H4 (cell line): Measurements from ENCODE around the gene ESR1. TPM values are rescaled to one million over a fixed set of nuclear protein-coding genes. Genes with fewer than 3 reads are reported as not detected.
"Not testable (repeated sequence)": the region's sequence is repeated elsewhere in the genome, so short reads cannot be mapped to it uniquely, and the experiment has no call there.

ENCODE experiments used
- DNase-seq: peaks from one replicate; pipeline ENCODE4 v3.0.0-alpha.2; 2015; ENCODE audit warnings: low spot score
- total RNA-seq: library from RNA; depleted of rRNA; stranded (reverse); fragments of >200 nt; shearing (Covaris generic); gene quantifications from 2 replicates; pipeline ENCODE4 v1.2.3, GENCODE V29; 2014

The ESR1 gene
- total RNA-seq, 1 experiment from 2014 or later: not detected

DNA sequence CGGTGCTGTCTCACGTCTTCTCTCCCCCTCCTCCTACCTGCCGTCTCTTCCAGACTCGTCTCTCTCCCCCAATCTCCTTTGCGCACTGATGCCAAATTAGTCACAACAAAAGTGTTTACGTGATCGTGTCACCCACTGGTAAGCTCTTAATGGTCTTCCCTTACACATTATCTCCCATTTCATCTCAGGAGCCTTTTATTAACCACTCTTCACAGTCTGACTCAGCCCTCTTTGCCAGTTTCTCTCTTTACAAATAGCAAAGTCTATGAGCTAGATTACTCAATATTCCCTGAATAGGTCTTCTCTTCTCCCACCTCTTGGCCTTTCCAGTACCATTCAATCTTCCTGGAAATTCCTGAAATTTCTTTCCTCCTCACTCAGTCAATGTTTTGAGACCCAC lies 247.0 kb downstream of the ESR1 start:
- peak; percentile 31 for DNase-seq

DNA sequence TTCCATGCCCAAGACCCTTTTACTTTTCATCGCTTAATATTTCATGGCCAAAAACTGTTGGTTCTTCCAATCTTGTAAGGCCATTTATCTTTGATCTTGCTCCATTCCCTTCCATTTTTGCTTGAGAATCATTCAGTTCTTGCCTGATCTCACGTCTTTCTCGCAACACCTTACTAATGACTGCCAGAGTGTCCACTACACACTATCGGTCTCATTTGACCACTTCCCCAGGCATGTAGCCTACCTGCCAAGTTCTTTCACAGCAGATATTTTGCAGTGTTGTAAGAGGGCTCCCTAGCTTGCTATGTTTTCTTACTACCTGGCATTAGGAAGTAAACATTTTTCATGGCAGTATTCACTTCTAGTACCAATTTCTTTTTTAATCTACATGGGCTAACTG lies 248.0 kb downstream of the ESR1 start:
- no peak for DNase-seq

DNA sequence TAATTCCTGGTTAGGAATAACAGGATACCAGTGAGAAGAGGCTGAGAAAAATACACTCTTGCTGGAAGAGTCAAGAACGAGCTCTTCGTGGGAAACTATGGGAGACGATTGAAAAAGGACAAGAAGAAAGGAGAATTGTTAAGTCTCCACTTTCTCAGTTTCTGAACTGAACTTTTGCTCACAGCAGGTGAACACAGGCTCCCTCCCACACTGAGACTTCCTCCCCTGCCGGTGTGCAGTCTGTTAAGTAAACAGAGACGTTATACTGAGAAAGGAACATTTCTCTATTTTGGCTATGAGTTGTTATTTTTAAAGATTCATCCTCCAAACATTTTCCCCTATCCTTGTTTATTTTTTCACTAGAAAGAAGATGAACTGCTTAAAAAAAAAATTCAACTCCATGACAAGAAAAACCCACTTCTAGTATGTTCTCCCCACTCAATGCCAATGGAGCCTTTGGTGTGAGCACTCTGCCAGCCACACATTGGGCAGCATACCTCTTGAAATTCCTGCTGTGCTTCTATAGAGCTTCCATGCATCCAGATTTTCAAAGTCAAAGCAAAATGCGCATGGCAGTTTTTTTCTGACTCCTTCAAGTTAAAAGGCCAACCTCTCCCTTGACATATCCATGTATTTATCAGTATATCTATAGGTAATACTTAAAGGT lies 250.5 kb downstream of the ESR1 start:
- DNase-seq: no peak

GRCh38 chr6:152059909-152060308 lies 252.4 kb downstream of the ESR1 start:
- DNase-seq: no peak

- no peak for DNase-seq
Observed at GRCh38 chr6:152062476-152062875, 255.0 kb downstream of the ESR1 start.

GRCh38 chr6:152063170-152063921 lies 255.9 kb downstream of the ESR1 start:
- DNase-seq: no peak

- DNase-seq: no peak
Observed at GRCh38 chr6:152068622-152069261, 261.3 kb downstream of the ESR1 start.

- no peak for DNase-seq
Observed at GRCh38 chr6:152070556-152070955, 263.1 kb downstream of the ESR1 start.

DNA sequence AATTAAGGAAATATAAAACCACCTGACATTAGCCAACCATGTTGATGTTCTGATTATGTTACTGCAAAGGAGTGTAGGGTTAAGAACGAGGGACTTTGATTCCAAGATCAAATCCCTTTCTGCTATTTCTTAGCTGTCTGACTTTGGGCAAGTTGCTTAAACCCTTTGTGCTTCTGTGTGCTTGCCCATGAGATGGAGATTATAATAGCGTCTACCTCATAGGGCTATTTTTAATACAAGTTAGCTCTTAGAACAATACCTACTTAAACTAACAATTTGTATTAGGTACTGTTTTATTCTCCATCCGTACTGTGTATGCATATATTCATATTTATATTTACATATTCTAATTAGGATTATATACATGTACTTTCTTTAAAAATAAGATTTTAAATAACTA lies 263.8 kb downstream of the ESR1 start:
- DNase-seq: no peak

GRCh38 chr6:152071843-152072242 lies 264.4 kb downstream of the ESR1 start:
- DNase-seq: no peak

- DNase-seq: not testable (repeated sequence)
Observed at GRCh38 chr6:152076242-152076641, 268.8 kb downstream of the ESR1 start.

DNA sequence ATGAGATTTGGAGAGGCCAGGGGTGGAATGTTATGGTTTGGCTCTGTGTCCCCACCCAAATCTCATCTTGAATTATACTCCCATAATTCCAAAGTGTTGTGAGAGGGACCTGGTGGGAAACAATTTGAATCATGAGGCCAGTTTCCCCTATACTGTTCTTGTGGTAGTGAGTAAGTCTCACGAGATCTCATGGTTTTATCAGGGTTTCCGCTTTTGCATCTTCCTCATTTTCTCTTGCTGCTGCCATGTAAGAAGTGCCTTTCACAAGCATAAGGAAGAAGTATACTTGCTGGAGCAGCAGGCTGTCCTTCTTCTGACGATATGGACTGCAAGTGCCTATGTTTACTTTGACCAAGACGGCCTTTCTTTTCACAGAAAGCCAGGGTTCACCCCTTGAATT lies 270.5 kb downstream of the ESR1 start:
- no peak for DNase-seq

DNA sequence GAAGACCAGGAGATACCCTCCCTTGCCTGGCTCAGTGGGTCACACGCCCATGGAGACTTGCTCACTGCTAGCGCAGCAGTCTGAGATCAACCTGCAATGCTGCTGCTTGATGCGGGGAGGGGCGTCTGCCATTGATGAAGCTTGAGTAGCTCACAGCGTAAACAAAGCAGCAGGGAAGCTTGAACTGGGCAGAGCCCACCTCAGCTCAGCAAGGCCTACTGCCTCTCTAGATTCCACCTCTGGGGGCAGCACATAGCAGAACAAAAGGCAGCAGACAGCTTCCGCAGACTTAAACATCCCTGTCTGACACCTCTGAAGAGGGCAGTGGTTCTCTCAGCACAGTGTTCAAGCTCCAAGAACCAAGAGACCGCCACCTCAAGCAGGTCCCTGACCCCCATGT lies 271.3 kb downstream of the ESR1 start:
- DNase-seq: no peak

- DNase-seq: peak; percentile 19
Observed at GRCh38 chr6:152085451-152085921, 278.0 kb downstream of the ESR1 start.

DNA sequence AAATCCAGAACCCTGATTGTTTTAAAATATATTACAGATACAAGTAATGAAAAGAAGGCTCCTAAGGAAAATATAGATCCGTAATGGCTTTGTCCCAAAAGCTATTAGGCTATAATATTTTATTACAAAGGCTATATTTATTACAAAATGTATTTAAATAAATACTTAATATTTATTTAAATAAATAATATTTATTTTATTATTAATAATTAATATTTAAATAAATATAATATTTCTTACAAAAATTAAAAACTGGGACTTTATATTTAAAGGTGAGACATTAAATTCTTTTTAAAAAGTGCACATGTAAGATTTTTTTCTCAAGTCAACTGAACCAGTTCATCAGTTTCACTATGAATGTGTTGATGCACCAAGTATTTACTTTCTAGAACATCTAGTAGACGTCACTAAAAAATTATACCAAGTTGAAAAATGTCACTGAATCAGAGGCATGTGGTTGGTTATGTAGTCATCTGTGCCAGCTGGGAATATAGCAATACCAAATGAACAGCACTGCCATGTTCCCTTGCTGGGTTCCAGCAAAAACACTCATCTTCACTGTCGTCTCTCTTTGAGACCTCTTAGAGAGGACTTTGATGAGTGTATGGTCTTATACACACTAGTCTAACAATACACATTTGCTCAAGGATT lies 278.9 kb downstream of the ESR1 start:
- DNase-seq: no peak

DNA sequence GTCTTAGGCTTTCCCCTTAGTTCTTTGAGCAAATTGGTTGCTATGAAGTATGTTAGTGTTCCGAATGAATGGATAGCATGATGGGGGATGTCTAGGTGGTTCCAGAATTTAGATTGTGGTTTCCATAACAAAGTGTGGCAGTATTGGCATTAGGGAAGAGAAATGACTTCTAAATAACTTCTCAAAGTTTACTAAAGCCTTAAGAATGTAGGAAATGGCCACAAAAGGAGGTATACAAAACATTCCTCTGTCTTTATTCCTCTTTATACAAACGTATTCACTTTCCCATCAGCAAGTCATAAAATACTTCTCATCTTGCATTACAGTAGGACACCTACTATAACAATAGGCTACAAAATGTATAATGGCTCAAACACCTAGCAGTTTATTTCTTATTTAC lies 279.6 kb downstream of the ESR1 start:
- DNase-seq: no peak

GRCh38 chr6:152087701-152088100 lies 280.2 kb downstream of the ESR1 start:
- DNase-seq: no peak

DNA sequence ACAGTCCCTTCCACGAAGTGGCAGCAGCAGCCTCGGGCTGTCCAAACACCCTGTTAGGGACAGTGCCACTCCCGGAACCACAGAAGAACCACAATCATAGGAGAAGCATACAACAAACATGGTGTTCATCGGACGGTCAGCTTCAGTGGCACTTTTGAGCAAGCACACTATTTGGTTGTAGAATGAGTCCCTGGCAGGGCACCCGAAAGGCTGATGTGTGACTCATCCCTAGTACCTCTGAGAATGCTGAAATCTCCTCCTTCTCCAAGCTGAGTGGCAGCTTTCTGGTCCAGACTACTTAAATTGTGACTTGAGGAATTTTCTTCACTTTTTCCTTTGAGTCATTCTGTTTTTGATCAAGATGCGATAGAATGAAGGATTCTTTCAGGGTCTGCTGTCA lies 282.5 kb downstream of the ESR1 start:
- peak; percentile 21 for DNase-seq

DNA sequence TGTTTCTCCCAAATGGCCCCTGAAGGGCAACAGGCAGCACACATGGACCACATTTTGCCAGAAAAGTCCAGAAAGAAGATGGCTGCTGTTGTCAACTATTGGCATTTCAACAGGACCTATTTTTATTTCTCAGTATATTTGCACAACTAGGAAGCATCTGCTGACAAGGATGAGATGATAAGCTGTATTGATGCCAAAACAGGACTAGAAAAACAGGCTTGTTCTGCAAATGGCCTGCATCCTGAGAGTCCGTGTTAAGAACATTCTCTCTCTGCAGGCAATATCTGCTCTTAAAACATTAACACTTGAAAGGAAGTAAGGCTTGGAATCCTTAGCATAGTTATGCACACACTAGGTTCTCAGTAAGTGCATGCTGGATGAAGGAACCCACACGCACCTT lies 283.7 kb downstream of the ESR1 start:
- DNase-seq: no peak

DNA sequence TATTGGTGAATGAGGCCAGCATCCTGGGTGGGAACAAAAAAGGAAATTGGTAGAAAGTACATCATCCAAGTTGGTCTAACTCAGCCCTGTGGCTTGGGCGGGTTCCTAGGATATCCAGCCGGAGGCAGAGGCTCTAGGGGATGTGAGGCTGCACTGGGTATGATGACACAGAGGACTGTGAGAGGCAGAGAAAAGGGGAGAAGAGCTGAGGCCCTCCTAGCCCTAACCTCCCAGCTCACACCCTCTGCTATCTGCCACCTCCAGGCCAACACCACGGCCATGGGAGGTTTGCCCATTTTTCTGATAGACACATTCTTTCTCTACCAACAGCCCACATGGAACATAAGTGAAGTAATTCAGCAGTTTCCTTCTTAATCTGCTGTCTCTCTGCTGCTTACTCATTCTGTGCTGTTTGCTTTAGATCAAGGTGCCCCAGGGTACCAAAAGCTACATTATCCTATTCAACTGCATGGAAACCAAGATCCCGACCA lies 284.4 kb downstream of the ESR1 start:
- peak; percentile 31 for DNase-seq

DNA sequence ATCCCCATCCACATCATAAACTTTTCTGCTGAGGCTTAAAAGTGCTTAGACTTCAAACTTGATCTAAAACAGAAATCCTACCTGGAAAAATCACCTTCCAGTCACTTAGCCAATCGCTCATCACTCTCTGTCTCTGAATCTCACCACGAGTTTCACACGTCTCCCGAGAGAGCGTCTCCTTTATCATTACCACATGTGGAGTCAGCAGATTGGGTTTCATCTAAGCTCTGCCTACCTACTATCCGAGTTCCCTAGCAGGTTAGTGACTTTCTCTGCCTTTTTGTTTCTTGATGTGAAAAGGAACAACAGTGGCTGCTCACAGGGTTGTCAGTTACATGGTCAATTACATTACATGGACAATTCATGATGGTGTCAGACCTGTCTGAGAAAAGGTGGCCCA lies 286.2 kb downstream of the ESR1 start:
- DNase-seq: no peak

DNA sequence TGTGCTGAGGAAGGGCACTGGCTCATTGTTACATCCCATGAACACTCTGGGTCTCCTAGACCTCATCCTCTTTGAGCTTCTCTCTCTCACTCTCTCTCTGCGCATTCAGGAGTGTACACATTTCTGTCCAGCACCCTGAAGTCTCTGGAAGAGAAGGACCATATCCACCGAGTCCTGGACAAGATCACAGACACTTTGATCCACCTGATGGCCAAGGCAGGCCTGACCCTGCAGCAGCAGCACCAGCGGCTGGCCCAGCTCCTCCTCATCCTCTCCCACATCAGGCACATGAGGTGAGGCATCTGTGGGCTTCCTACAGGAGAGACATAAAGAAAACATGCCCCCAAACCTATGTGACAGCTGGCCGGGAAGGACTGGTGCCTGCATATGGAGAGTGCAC lies 286.8 kb downstream of the ESR1 start:
- DNase-seq: no peak
